ENCODE measurements around the gene GSE1. TPM values are rescaled to one million over a fixed set of nuclear protein-coding genes. Genes with fewer than 3 reads are reported as not detected.

GSE1 gene
- total RNA-seq, 2 donors from 2014 or later: 94.7 to 110 TPM

- ATAC-seq (no peak), DNase-seq (no peak)
- intact Hi-C loops (cut with DNase I, micrococcal nuclease): no loop called here
Measured at GRCh38 chr16:85698459-85698891, 85.4 kb downstream of the GSE1 start.

GRCh38 chr16:85698935-85699558 is 85.9 kb downstream of the GSE1 start:
- no peak for DNase-seq
- intact Hi-C loops (cut with DNase I, micrococcal nuclease): no loop called here

GRCh38 chr16:85699628-85700027 is 86.5 kb downstream of the GSE1 start:
- intact Hi-C loops (cut with DNase I, micrococcal nuclease): no loop called here
- no peak for ATAC-seq
- no peak for DNase-seq

More at GRCh38 chr16:85698935-85699558, 85.9 kb downstream of the GSE1 start:
- no peak for ATAC-seq

- intact Hi-C loops (cut with DNase I, micrococcal nuclease): no loop called here
- ATAC-seq: no peak
Measured at GRCh38 chr16:85704011-85704410, 90.9 kb downstream of the GSE1 start.

GRCh38 chr16:85704900-85705846 is 92.1 kb downstream of the GSE1 start:
- intact Hi-C loops (cut with DNase I, micrococcal nuclease): no loop called here
- peak; percentile 51 for ATAC-seq
- DNase-seq: no peak

More at GRCh38 chr16:85704011-85704410, 90.9 kb downstream of the GSE1 start:
- no peak for DNase-seq

GRCh38 chr16:85706449-85707034 is 93.4 kb downstream of the GSE1 start:
- no peak for ATAC-seq
- intact Hi-C loops (cut with DNase I, micrococcal nuclease): no loop called here
- DNase-seq: no peak

- DNase-seq (peak in 1 of 2 donors; percentile 38), ATAC-seq (peak; percentile 59)
- intact Hi-C loops (cut with DNase I, micrococcal nuclease): no loop called here
Measured at GRCh38 chr16:85707528-85708095, 94.5 kb downstream of the GSE1 start.

- ATAC-seq (no peak), DNase-seq (no peak)
- intact Hi-C loops (cut with DNase I, micrococcal nuclease): no loop called here
Measured at GRCh38 chr16:85708338-85708737, 95.2 kb downstream of the GSE1 start.

GRCh38 chr16:85709766-85710585 is 96.9 kb downstream of the GSE1 start:
- ATAC-seq (no peak), DNase-seq (no peak)
- intact Hi-C loops (cut with DNase I, micrococcal nuclease): loop anchor here in 1 of 2 donors (10.0 kb wide), 1 partner anchor 435 kb away; no protein-coding TSS in a partner anchor

- DNase-seq (no peak), ATAC-seq (no peak)
- intact Hi-C loops (cut with DNase I, micrococcal nuclease): loop anchor here in 1 of 2 donors (10.0 kb wide), 1 partner anchor 436 kb away; no protein-coding TSS in a partner anchor
Measured at GRCh38 chr16:85710732-85711131, 97.6 kb downstream of the GSE1 start.

GRCh38 chr16:85711982-85712587 is 99.0 kb downstream of the GSE1 start:
- intact Hi-C loops (cut with DNase I, micrococcal nuclease): loop anchor here in 1 of 2 donors (10.0 kb wide), 1 partner anchor 437 kb away; no protein-coding TSS in a partner anchor
- ATAC-seq (no peak), DNase-seq (no peak)

GRCh38 chr16:85712801-85713200 is 99.7 kb downstream of the GSE1 start:
- intact Hi-C loops (cut with DNase I, micrococcal nuclease): loop anchor here in 1 of 2 donors (10.0 kb wide), 1 partner anchor 438 kb away; no protein-coding TSS in a partner anchor

GRCh38 chr16:85715169-85716021 is 102.3 kb downstream of the GSE1 start:
- no peak for ATAC-seq
- DNase-seq: no peak

More at GRCh38 chr16:85712801-85713200, 99.7 kb downstream of the GSE1 start:
- DNase-seq (no peak), ATAC-seq (peak; percentile 18)

GRCh38 chr16:85716022-85716679 is 103.0 kb downstream of the GSE1 start:
- DNase-seq (no peak), ATAC-seq (no peak)
- intact Hi-C loops (cut with DNase I, micrococcal nuclease): loop anchor here in 1 of 2 donors (10.0 kb wide), 1 partner anchor 441 kb away; no protein-coding TSS in a partner anchor

More at GRCh38 chr16:85715169-85716021, 102.3 kb downstream of the GSE1 start:
- intact Hi-C loops (cut with DNase I, micrococcal nuclease): loop anchor here in 1 of 2 donors (10.0 kb wide), 1 partner anchor 441 kb away; no protein-coding TSS in a partner anchor

- ATAC-seq (no peak), DNase-seq (no peak)
- intact Hi-C loops (cut with DNase I, micrococcal nuclease): loop anchor here in 1 of 2 donors (10.0 kb wide), 1 partner anchor 442 kb away; no protein-coding TSS in a partner anchor
Measured at GRCh38 chr16:85716680-85717038, 103.5 kb downstream of the GSE1 start.
